IPS-11a (cell line): ENCODE results near the gene C9.
"Not testable (repeated sequence)": the region's sequence is repeated elsewhere in the genome, so short reads cannot be mapped to it uniquely, and the experiment has no call there.

Experiments
- H3K4me3 ChIP-seq: one replicate; pipeline ENCODE4 v1.5.1; 2013; ENCODE audit warnings: low read depth, low read length, control low read depth

C9 gene

DNA sequence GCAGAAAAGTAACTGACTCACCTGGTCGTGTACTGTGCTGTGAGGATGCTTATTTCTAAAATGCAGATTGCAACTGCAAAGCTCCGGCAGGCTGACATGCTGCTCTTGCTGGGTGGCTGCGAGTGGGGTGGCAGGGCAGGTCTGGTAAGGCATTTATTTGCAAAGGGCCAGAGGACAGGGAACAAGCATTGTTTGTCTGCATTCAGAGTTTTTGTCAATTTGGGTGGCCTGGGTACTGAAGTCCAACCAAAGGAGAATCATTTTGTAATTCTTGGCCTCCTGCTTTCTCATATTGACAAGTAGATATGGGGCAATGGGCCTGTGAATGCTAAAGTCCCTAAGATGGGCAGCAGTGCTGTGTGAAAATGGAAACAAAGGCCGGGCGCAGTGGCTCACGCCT, at the start of gene C9:
Gene C9 (minus strand): TSS at position 129 of the 400 bp plus-strand sequence. CDS start 31 bp downstream, at position 98.
- no peak within 1 kb of the TSS for H3K4me3 ChIP-seq

DNA sequence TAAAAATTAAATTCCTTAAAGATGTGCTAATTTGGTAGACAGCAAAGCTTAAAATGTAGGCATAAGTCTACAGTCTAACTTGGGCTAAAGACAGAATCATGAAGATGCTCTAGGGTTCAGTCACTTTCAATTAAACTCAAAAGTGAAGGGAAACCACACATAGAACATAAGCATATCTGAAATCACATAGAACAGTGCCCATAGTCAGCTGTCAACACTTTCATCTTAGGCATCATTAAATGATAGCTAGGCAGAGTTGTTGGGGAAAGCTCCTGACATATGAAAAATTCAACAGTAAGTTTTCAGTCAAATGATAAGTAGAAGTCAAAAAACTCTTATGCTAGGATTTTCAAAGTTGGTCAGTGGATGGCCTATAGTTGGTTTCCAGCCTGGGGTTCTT, 49.5 kb upstream of the C9 start:
- H3K4me3 ChIP-seq = no peak overlapping the region

DNA sequence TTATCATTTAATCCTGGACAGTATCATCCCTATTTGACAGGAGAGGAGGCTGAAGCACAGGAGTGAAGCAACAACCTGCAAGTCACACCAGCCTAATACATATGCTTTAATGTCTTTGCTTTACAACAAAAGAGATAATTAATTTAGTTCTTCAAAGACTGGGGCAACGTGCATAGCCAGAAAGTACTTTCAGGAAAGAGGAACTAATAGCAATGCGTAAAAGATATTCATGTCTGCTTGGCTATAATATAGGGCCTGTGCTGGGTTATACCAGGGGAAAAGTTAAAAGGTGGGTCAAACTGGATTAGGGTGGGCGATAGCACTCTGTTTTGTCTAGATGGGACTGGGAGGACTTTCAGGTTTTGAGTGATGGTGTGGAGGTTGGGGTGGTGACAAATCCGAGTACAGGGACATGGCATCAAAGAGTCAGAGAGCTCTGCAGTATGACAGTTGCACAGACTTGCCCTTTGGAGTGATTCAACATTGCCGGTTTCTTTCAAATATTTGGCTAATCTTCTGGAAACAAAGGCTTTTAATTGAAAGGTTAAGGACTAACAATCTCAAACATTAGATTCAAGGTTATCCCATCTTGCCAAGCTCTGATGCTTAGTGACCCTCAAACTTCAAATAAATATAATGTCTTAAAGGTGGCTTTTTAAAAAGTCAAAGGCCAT, 48.6 kb upstream of the C9 start:
- no peak overlapping the region for H3K4me3 ChIP-seq

DNA sequence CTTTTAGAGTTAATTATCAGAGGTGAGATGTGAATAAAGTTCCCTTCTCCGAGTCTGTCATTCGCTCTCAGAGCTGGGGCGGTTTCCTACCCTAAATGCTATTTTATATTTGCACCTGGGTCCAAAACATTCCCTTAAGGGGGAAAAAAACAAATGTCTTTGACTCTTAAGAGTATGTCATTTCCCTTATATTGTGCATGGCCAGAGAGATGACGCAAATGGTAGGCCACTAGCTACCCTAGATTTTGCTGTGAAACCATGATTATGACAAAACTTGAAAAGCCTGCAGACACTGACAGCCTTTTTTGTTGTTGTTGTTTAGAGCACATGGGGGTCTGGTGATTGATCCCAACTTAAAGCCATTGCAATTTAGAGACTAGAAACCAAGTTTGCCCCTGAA, 47.7 kb upstream of the C9 start:
- H3K4me3 ChIP-seq = no peak overlapping the region

DNA sequence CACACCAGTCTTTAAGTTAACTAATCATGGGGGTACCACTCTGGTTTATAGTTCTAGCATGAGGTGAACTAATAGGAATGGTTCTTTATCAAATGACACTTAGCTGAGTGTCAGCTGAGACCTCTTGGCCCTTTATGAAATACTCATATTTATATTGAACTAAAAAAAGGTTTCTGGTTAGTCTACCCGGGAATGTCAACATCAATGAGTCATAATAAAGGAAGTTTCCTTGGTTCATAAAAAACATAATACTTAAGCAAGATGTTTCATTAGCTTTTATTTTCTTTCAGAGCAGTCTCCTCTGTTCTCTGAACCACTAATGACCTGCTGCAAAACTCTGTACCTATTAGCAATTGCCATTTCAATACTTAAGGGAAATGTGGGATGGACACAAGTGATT, 46.8 kb upstream of the C9 start:
- H3K4me3 ChIP-seq = no peak overlapping the region

DNA sequence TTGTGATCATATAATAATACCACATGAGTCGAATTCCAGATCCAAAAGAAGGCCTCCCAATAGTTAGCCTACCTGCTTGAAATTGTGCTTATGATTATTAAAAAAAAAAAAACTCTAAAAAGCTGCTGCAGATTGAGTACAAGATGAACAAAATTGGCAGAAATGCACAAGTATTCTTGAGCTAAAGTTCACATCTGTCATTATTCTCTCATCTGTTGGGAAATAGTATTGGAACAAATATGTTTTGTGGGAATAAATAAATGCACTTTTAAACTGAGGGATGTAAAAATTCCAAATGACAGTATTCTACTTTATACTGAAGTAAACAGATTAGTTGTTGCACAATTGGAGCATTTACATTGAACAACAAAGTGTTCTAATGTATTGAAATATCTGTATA, 44.7 kb upstream of the C9 start:
- no peak overlapping the region for H3K4me3 ChIP-seq

DNA sequence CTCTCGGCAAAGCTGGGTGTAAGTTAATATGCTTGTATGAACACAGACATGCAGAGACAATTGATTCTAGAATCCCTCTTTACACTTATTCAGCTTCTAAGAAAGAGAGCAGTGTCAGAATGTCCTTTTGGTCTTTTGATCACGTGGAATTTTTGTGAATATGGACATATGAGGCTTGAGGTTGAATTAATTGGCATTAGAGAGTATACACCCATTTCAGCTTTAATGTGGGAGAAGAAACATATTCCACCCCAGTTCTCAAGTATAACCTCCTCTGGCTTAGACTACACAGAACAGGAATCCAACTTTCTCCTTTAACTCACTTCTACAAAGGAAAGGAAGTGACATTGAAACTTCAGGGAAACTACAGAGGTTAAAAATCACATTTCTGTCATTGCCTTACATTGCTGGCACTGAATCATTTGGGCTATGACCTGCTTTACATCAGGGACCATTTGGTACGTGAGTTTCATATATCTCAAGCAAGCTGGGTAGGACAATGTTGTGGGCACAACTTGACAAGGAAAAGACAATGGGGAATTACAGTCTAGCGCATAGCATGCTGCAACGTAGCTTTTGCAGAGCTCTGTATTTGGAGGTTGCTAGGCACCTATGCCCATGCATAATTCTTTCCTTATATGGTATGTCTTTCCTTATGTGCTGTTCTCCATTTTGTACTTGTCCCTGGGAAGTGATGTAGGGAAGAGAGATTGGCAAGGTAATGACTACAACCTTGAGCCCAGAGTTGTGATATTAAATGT, 41.0 kb upstream of the C9 start:
- no peak overlapping the region for H3K4me3 ChIP-seq

DNA sequence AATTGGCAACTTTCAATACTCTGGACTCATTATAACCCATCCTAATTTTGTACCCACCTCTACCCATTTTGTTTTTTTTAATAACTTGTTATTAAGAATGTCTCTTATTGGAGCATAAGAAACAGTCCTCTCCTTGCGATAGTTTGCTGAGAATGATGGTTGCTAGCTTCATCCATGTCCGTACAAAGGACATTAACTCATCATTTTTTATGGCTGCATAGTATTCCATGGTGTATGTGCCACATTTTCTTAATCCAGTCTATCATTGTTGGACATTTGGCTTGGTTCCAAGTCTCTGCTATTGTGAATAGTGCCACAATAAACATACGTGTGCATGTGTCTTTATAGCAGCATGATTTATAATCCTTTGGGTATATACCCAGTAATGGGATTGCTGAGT, 39.5 kb upstream of the C9 start:
- H3K4me3 ChIP-seq = not testable (repeated sequence)

DNA sequence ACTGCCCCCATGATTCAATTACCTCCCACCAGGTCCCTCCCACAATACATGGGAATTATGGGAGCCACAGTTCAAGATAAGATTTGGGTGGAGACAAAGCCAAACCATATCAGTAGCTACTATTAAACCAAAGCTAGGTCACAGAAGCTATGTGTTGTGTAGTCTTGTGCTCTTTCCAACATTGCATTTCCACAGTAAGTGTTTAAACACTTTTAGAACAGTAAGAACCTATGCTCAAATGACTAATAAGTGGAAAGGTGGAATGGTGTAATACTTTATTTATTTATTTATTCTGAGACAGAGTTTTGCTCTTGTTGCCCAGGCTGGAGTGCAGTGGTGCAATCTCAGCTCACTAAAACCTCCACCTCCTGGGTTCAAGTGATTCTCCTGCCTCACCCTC, 37.8 kb upstream of the C9 start:
- not testable (repeated sequence) for H3K4me3 ChIP-seq

DNA sequence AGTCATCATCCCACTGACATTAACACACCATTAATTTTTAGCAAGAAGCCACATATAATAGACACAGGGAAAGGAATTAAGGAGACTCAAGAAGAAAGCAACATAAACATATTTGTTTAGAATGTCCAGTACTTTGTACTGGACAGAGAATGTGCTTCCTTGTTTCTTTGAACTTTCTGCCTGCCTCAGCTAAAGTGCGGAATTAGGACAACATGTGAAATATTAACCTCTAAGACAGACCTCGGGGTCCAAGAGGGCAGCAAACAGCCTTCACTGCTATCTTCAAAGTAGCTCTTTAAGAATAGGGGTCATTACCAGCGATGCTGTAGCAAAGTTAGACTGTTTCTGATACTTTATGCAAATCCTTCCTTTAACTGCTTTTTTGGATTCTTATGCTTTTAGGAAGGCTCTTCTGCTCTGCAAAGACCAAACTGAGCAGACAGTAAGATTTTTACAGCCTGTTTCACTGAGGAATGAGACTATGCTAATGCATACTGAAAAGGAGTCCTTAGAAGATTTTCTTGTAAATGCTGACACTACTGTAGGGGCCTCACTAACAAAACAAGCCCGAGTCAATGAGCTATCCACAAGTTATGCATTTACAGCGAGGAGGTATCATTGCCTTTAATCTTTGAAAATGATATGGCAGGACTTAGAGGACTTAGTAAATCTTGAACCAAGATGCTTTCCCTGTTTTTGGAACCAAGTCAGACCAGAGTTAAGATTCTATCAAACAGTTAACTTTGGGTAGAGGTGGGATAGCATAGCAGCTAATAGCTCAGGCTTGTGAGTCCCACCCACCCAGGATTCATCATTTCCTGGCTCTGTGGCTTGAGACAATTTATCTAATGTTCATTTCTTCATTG, 36.7 kb upstream of the C9 start:
- H3K4me3 ChIP-seq = no peak overlapping the region

DNA sequence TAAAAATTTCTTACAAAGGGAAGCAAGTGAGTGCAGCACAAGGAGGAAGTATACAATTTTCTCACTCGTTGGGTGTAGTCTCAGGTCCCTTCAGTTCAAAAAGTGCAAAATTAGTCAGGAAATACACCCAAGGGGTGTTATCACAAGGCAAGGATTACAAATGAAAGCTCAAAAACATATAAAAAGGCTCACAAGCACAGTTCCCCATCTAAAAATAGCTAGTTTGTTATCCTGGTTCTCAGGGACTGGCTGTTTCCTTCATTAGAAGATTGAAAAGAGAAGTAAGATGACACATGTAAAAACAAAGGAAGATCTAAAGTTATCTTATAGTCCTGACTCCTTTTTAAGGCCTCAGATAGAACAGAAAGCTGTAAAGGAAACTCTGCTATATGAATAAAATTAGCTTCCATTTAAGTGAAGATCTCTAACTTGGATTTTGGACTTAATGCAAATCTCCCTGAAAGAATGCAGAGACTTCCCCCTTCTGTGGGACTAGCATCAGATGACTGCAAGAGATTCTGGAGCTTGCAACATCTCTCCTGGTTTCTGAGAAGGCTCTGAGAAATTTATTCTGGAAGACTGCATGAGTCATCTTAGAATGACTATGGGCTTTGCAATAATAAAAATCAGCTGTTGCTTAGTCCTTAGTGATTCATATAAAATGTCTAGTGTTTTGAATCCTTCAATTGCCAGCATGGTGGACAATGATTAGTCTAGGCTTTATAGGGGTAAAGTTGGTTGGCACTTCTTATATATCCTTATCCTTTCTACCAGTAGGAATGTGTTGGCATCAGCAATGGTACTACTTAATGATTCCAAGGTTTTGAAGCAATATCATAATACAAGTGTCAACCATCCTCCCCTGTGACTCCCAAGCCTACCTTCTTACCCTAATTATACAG, 35.1 kb upstream of the C9 start:
- no peak overlapping the region for H3K4me3 ChIP-seq

DNA sequence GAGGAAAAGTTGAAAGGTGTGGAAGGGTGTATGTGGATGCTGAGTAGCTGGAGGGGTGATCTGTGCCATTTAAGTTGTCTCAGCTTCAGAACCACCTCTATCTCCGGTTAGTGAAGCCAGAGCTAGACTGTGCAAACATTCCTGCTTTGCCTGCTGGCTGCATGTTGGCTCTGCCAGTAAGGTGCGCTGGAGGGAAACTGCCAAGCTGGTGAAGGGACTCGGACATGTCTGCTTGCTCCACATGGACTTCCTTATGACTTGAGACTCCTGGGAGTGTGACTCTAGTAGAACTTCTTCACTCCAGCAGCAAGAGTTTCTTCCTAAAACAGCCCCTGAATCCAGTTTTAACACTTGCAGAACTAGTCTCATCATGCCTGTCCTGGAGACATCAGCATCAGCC, 32.5 kb upstream of the C9 start:
- no peak overlapping the region for H3K4me3 ChIP-seq

DNA sequence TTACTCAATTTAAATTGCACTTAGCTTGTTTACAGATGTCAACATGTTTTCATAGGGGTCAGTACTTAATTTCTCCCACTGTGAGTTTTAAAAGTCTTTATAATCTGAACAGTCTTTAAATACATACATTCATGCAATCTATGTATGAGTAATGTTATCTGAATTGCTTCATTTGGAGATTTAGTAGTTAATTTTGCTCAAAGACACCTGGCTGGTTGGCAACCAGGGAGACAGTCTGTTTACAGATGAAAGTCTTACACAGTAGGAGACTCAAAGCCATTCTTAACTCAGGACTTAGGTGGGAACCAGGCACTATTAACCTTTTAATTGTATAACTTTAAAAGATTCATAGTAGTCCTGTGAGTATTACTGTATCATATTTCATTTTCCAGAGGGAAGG, 31.2 kb upstream of the C9 start:
- H3K4me3 ChIP-seq = no peak overlapping the region

DNA sequence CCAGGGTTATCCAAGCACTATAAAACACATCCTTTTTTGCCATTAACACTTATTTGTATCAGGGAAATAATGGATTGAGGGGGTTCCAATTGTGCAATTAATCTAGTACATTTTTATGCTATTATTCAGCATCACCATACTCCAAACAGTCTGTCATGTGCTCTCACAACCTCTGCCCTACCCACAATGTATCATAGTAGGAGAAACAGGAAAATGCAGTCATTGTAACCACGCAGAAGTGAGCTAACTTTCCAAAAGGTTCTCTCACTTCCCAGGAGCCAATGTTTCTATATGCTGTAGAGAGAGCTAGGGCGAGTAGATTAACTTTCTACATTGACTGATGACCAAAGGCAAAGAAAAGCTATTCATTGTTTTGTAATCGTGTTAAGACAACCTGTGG, 30.7 kb upstream of the C9 start:
- no peak overlapping the region for H3K4me3 ChIP-seq

DNA sequence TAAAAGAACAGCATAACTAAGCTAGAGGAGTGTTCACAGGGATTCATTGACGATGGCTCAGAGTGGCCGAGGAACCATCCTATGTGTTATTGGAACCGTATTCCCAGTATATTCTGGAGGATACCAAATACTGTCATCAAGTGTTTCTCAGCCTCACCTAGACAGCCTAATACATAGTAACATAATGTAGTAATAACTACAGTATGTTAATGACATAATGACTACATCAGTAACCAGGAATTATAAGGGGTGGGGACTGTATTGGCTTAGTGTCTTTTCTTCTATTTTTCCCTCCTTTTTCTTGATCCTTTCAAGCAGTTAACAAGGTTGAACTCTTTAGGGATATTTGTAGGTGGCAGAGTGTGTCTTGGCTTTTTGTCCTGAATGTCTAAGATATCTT, 26.6 kb upstream of the C9 start:
- H3K4me3 ChIP-seq = no peak overlapping the region

DNA sequence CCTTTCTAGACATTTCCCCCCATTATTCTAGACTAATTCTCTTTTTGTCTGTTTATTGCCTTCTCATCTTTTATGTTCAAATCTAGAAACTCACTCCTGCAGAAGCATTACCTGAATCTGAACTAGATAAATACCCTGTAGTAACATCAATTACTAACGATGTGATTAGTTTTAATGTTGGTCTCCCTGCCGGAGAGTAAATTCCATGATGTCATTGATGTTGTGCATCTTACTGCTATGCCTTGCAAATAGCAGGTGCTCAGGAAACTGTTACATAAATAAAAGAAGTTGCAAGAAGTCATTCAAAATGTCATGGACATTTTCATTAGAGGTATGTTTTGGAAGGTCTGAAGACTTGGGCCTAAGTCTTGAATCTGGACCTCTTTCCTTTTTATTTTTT, 23.0 kb upstream of the C9 start:
- H3K4me3 ChIP-seq = no peak overlapping the region

DNA sequence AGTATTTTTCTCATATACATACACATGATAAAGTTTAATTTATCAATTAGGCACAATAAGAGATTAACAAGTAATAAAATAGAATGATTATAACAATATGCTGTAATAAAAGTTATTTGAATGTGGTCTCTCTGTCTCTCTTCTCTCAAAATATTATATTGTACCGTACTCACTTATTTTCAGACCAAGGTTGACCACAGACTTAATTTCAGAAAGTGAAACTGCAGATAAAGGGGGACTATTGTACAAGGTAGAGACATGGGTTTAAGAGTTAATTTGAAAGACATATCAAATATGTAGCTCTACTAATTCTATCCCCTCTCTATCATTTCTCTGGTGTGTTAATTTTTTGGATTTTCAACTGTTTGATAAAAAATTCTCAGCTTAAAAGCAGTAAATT, 20.0 kb upstream of the C9 start:
- no peak overlapping the region for H3K4me3 ChIP-seq

DNA sequence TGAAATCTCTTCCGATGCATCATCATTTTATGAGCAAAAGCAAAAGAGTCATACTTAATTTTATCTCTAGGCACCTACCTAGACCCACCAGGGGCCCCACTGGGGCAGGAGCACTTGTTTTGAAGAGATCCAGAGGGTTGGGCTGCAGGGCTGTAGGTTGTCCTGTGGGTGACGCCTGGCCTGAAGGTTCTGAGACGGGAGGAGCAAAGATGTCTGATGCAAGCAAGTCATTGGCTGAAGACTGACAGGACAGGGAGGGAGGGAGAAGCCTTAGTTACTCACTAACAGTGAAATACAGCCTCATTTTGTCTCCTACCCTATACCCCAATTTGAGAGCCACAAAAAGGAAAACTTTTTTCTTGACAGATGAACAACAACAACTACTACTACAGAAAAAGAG, 17.1 kb upstream of the C9 start:
- no peak overlapping the region for H3K4me3 ChIP-seq

DNA sequence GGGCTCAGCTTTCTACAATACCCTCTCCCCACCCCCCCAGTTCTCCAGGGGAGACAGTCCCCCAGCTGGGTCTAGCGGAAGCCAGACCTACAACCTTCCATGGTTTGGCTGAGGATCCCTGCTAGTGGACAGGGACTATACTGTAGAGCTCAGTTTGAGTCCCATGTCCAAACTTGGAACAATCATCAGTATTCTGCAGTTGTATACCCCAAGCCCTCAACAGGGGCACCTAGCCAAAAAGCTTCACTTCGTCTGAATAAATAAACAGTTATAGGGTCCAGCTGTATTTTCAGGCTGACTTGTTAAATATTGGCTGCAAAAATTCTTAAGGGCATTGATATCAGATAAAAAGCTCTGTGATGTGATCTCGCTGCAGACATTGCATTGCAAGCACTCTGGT, 15.4 kb upstream of the C9 start:
- H3K4me3 ChIP-seq = no peak overlapping the region

DNA sequence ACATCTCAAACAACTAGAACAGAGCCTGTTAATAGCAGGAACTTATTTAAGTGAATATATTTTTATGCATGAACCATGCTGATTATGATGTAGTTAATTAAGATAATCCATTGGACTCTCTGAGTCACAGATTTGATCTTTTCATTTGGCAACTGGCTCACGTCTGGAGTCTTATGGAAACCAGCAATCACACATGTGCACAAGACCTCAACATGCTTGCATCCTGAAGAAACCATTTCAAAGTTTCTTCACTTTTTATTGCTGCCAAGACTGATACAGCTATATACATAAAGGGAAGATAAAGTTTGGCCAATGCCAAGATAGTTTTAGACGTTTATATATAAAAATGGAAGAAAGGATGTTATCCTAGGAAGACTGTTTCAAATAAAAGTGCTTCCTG, 13.3 kb upstream of the C9 start:
- H3K4me3 ChIP-seq = no peak overlapping the region

DNA sequence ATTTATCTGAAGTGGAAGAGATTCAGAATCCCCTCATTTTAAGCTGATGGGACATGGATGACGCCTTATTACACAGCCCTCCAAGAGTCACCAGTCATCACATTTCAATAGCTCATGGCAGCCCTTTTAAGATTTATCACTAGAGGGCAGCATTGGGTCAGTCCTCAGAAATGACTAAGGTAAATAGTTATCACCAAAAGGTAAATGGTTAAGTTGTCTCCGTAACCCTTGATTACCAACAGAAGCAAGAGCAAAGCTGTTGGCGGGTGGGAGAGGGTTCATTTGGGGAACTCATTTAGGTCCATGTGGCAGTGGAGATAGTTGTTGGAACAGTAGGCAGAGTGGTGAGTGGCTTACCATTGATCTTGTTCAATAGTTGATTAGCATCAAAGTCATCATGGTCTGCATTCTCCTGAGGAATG, 12.0 kb upstream of the C9 start:
- no peak overlapping the region for H3K4me3 ChIP-seq
